MM.1S (cell line): ENCODE data around the gene TRIOBP.
"Not testable (repeated sequence)": the region's sequence is repeated elsewhere in the genome, so short reads cannot be mapped to it uniquely, and the experiment has no call there.

Experiments used
- DNase-seq: peaks from one replicate; pipeline ENCODE4 v3.0.0-alpha.2; 2015
- H2AFZ ChIP-seq: fragments of 300-600 bp; sonication (generic); 2 replicates; pipeline ENCODE4 v1.6.0; 2016; ENCODE audit warnings: antibody characterized with exemption, low read length
- H3F3A ChIP-seq: fragments of 300-600 bp; sonication (generic); 2 replicates; pipeline ENCODE4 v1.6.1; 2016; ENCODE audit warnings: mild to moderate bottlenecking, antibody characterized with exemption, low read length, moderate library complexity, mixed read lengths; ENCODE audit not compliant: insufficient read depth
- H3K27ac ChIP-seq: fragments of 300-600 bp; sonication (generic); 2 replicates; pipeline ENCODE4 v1.5.1; 2016; ENCODE audit warnings: mild to moderate bottlenecking, low read length
- H3K27me3 ChIP-seq: fragments of 300-600 bp; sonication (generic); replicated peaks from 2 replicates; pipeline ENCODE4 v1.6.0; 2016; ENCODE audit warnings: low read length; ENCODE audit not compliant: insufficient read depth
- H3K36me3 ChIP-seq: fragments of 300-600 bp; sonication (generic); replicated peaks from 2 replicates; pipeline ENCODE4 v1.6.1; 2016; ENCODE audit warnings: mild to moderate bottlenecking, low read length, mixed read lengths; ENCODE audit not compliant: insufficient read depth
- H3K4me1 ChIP-seq: fragments of 300-600 bp; sonication (generic); 2 replicates; pipeline ENCODE4 v1.6.1; 2016; ENCODE audit warnings: low read length, mixed read lengths
- H3K4me2 ChIP-seq: fragments of 300-600 bp; sonication (generic); 2 replicates; pipeline ENCODE4 v1.6.0; 2016; ENCODE audit warnings: low read depth, low read length
- H3K4me3 ChIP-seq: fragments of 300-600 bp; sonication (generic); 2 replicates; pipeline ENCODE4 v1.5.1; 2016; ENCODE audit warnings: low read length, mixed read lengths
- H3K79me2 ChIP-seq: fragments of 300-600 bp; sonication (generic); 2 replicates; pipeline ENCODE4 v1.6.1; 2016; ENCODE audit warnings: mixed run types, low read length, mixed read lengths
- H3K9ac ChIP-seq: fragments of 300-600 bp; sonication (generic); 2 replicates; pipeline ENCODE4 v1.6.1; 2016; ENCODE audit warnings: low read length, mixed read lengths
- H3K9me2 ChIP-seq: fragments of 300-600 bp; sonication (generic); replicated peaks from 2 replicates; pipeline ENCODE4 v1.6.1; 2016; ENCODE audit warnings: mild to moderate bottlenecking, low read length, mixed read lengths; ENCODE audit not compliant: insufficient read depth
- H3K9me3 ChIP-seq: fragments of 300-600 bp; sonication (generic); replicated peaks from 2 replicates; pipeline ENCODE4 v1.6.1; 2016; ENCODE audit warnings: mild to moderate bottlenecking, low read length, mixed read lengths; ENCODE audit not compliant: insufficient read depth
- H4K20me1 ChIP-seq: fragments of 300-600 bp; sonication (generic); 2 replicates; pipeline ENCODE4 v1.6.1; 2016; ENCODE audit warnings: mild to moderate bottlenecking, low read length, moderate library complexity, mixed read lengths; ENCODE audit not compliant: insufficient read depth
- EZH2 ChIP-seq: fragments of 300-600 bp; sonication (generic); optimal IDR thresholded peaks from 2 replicates; pipeline ENCODE3; 2017; ENCODE audit warnings: low read depth, mild to moderate bottlenecking, antibody characterized with exemption, low read length, mixed read lengths
- EZH2phosphoT487 ChIP-seq: fragments of 300-600 bp; sonication (generic); IDR thresholded peaks from 2 replicates; pipeline ENCODE4 v1.6.1; 2018; ENCODE audit warnings: antibody characterized with exemption, low read length
- TF ChIP-seq, protein P1 (sequence below): fragments of 300-600 bp; sonication (generic); IDR thresholded peaks from 2 replicates; pipeline ENCODE4 v1.5.1; 2016; ENCODE audit warnings: antibody characterized with exemption, low read length, mixed read lengths

The TRIOBP gene

DNA sequence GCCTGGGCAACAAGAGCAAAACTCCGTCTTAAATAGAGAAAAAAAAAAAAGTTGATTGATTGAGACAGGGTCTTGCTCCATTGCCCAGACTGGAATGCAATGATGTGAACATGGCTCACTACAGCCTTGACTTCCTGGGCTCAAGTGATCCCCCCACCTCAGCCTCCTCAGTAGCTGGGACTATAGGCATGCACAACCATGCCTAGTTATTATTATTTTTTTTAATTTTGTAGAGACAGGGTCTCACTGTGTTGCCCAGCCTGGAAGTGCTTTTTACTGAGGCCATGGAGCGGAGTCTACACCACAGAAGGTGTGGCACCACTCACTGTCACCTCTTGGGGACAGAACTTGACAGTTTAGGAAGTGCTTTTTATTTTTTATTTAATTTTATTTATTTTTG lies 17.8 kb downstream of the TRIOBP start:
- H4K20me1 ChIP-seq, result no peaks in the 10 kb centered on the region
- H2AFZ ChIP-seq, result no peak overlapping the region
- no peak overlapping the region for H3K27ac ChIP-seq
- TF ChIP-seq, protein P1, sequence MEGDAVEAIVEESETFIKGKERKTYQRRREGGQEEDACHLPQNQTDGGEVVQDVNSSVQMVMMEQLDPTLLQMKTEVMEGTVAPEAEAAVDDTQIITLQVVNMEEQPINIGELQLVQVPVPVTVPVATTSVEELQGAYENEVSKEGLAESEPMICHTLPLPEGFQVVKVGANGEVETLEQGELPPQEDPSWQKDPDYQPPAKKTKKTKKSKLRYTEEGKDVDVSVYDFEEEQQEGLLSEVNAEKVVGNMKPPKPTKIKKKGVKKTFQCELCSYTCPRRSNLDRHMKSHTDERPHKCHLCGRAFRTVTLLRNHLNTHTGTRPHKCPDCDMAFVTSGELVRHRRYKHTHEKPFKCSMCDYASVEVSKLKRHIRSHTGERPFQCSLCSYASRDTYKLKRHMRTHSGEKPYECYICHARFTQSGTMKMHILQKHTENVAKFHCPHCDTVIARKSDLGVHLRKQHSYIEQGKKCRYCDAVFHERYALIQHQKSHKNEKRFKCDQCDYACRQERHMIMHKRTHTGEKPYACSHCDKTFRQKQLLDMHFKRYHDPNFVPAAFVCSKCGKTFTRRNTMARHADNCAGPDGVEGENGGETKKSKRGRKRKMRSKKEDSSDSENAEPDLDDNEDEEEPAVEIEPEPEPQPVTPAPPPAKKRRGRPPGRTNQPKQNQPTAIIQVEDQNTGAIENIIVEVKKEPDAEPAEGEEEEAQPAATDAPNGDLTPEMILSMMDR, result no peak
- TF ChIP-seq EZH2phosphoT487, result no peak
- TF ChIP-seq EZH2, result no peak
- H3K4me3 ChIP-seq, result no peak overlapping the region
- no peaks in the 10 kb centered on the region for H3K9me2 ChIP-seq
- no peaks in the 10 kb centered on the region; the same call in 1 of the 2 replicates for H3K27me3 ChIP-seq
- no peak for DNase-seq
- no peaks in the 10 kb centered on the region for H3K9me3 ChIP-seq
- H3K4me2 ChIP-seq, result no peak overlapping the region
- no peaks in the 10 kb centered on the region for H3K79me2 ChIP-seq
- no peaks in the 10 kb centered on the region for H3K4me1 ChIP-seq
- H3F3A ChIP-seq, result no peaks in the 10 kb centered on the region
- H3K36me3 ChIP-seq, result no peaks in the 10 kb centered on the region
- no peak overlapping the region for H3K9ac ChIP-seq

DNA sequence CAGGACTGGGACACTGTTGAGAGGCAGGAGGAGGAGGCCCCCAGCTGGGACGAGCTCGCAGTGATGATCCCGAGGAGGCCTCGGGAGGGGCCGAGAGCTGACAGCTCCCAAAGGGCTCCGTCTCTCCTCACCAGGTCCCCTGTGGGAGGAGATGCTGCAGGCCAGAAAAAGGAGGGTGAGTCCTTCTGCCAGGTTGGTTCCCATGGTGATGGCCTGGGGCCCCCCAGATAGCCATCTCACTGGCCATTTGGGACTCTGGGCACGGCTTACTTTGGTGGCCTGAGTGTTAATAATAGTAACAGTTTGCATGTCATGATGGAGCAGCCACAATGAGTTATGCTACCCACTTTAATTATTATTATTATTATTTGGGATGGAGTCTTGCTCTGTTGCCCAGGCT lies 18.9 kb downstream of the TRIOBP start:
- DNase-seq, result no peak
- Histone ChIP-seq H3K79me2 (no peaks in the 10 kb centered on the region), H3K9me2 (no peaks in the 10 kb centered on the region), H3K4me2 (no peak overlapping the region), H3K36me3 (no peaks in the 10 kb centered on the region), H3K9ac (no peak overlapping the region), H3K27ac (no peak overlapping the region), H3K4me3 (no peak overlapping the region), H3F3A (no peaks in the 10 kb centered on the region), H3K27me3 (no peaks in the 10 kb centered on the region; the same call in 1 of the 2 replicates), H4K20me1 (no peaks in the 10 kb centered on the region), H3K4me1 (no peaks in the 10 kb centered on the region), H3K9me3 (no peaks in the 10 kb centered on the region), H2AFZ (no peak overlapping the region)
- TF ChIP-seq, protein P1, result no peak
- TF ChIP-seq EZH2phosphoT487, result no peak
- TF ChIP-seq EZH2, result no peak

DNA sequence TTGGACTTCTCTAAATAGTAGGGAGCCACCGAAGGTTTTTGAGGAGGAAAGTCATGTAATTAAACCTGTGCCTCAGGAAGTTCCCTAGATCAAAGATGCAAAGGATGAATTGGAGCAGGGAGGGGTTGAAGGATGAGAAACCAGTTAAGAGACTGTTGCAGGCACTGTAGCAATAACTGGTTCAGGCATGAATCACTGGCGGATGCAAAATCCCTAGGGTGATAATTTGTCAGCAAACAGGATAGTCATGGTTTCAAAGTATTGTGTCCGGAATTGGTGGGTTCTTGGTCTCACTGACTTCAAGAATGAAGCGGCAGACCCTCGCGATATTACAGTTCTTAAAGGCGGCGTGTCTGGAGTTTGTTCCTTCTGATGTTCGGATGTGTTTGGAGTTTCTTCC lies 19.9 kb downstream of the TRIOBP start:
- H3F3A ChIP-seq, result no peaks in the 10 kb centered on the region
- H3K9ac ChIP-seq, result no peak overlapping the region
- DNase-seq, result no peak
- no peaks in the 10 kb centered on the region; the same call in 1 of the 2 replicates for H3K27me3 ChIP-seq
- no peaks in the 10 kb centered on the region for H4K20me1 ChIP-seq
- no peak overlapping the region for H3K4me3 ChIP-seq
- H3K79me2 ChIP-seq, result no peaks in the 10 kb centered on the region
- no peaks in the 10 kb centered on the region for H3K36me3 ChIP-seq
- H3K4me2 ChIP-seq, result no peak overlapping the region
- no peaks in the 10 kb centered on the region for H3K9me2 ChIP-seq
- no peak overlapping the region for H3K27ac ChIP-seq
- no peak overlapping the region for H2AFZ ChIP-seq
- H3K4me1 ChIP-seq, result no peaks in the 10 kb centered on the region
- H3K9me3 ChIP-seq, result no peaks in the 10 kb centered on the region
- TF ChIP-seq EZH2, result no peak
- TF ChIP-seq EZH2phosphoT487, result no peak

DNA sequence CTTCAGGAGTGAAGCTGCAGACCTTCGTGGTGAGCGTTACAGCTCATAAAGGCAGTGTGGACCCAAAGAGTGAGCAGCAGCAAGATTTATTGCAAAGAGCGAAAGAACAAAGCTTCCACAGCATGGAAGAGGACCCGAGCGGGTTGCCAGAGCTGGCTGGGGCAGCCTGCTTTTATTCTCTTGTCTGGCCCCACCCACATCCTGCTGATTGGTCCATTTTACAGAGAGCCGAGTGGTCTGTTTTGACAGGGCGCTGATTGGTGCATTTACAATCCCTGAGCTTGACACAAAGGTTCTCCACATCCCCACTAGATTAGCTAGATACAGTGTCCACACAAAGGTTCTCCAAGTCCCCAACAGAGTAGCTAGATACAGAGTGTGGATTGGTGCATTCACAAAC lies 20.4 kb downstream of the TRIOBP start:
- H3K9me3 ChIP-seq, H3K27ac ChIP-seq, H3K9me2 ChIP-seq, H3K9ac ChIP-seq, H3K27me3 ChIP-seq, H3K4me1 ChIP-seq, H4K20me1 ChIP-seq, H3F3A ChIP-seq, DNase-seq, H3K4me2 ChIP-seq, H3K4me3 ChIP-seq, H3K36me3 ChIP-seq, H2AFZ ChIP-seq, H3K79me2 ChIP-seq: not testable (repeated sequence)

DNA sequence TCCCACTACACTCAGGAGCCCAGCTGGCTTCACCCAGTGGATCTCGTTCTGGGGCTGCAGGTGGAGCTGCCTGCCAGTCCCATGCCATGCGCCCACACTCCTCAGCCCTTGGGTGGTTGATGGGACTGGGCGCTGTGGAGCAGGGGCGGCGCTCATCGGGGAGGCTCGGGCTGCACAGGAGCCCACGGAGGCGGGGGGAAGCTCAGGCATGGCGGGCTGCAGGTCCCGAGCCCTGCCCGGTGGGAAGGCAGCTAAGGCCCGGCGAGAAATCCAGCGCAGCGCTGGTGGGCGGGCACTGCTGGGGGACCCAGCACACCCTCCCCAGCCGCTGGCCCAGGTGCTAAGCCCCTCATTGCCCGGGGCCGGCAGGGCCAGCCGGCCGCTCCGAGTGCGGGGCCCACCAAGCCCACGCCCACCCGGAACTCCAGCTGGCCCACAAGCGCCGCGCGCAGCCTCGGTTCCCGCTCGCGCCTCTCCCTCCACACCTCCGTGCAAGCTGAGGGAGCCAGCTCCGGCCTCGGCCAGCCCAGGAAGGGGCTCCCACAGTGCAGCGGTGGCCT lies 21.0 kb downstream of the TRIOBP start:
- not testable (repeated sequence) for H3K9ac ChIP-seq, H3K36me3 ChIP-seq, H3K4me2 ChIP-seq, H3K79me2 ChIP-seq, DNase-seq, H3K9me2 ChIP-seq, H4K20me1 ChIP-seq, H2AFZ ChIP-seq, H3K4me1 ChIP-seq, H3K27me3 ChIP-seq, H3K4me3 ChIP-seq, H3F3A ChIP-seq, H3K27ac ChIP-seq, H3K9me3 ChIP-seq
